HEK293 (cell line): Measurements from ENCODE around the gene FGFRL1.

Experiments used
- CTCF ChIA-PET: fragments of 350-600 bp; formaldehyde crosslinking; extraction: SDS; loops from one replicate; lab custom pipeline; 2021; ENCODE audit warnings: antibody characterized with exemption; lab: Yijun Ruan, JAX
- POLR2A ChIA-PET: fragments of 300-600 bp; formaldehyde crosslinking; extraction: SDS; loops from one replicate; lab custom pipeline; 2020; ENCODE audit warnings: antibody characterized with exemption, inconsistent platforms; lab: Yijun Ruan, JAX
- H3K27ac ChIP-seq: fragments of 200-500 bp; sonication (Bioruptor generic); 2 replicates; pipeline ENCODE4 v1.5.1; 2014; ENCODE audit warnings: low read depth, low read length, control low read depth, inconsistent platforms; ENCODE audit errors: extremely low read depth
- H3K36me3 ChIP-seq, 2 experiments: fragments of 200-500 bp in 1 of 2; sonication (Bioruptor generic) in 1 of 2; 1 replicate in 1 of 2; 2 replicates in 1 of 2; pipeline ENCODE4 v1.5.1; 2014 to 2017; ENCODE audit warnings: inconsistent platforms in 2 of 2, low read length in 2 of 2; ENCODE audit not compliant: control insufficient read depth in 2 of 2, insufficient read depth in 1 of 2
- H3K4me1 ChIP-seq: fragments of 200-500 bp; sonication (Bioruptor generic); 2 replicates; pipeline ENCODE4 v1.5.1; 2014; ENCODE audit warnings: mild to moderate bottlenecking, low read length, inconsistent platforms; ENCODE audit not compliant: control insufficient read depth, insufficient read depth
- H3K4me3 ChIP-seq: 2 replicates; pipeline ENCODE4 v1.5.1; 2011; ENCODE audit warnings: low read depth, mild to moderate bottlenecking, control low read depth, low read length, moderate library complexity
- H3K9me3 ChIP-seq: fragments of 200-500 bp; sonication (Bioruptor generic); 2 replicates; pipeline ENCODE4 v1.5.1; 2014; ENCODE audit warnings: low read depth, low read length, inconsistent platforms; ENCODE audit not compliant: control insufficient read depth, insufficient read depth
- EGR2 ChIP-seq: fragments of 450-650 bp; formaldehyde crosslinking; IDR thresholded peaks from 2 replicates; pipeline ENCODE4 v1.5.1; 2016; ENCODE audit warnings: low read depth, missing biosample characterization, missing genetic modification characterization
- KLF8 ChIP-seq: fragments of 450-650 bp; formaldehyde crosslinking; IDR thresholded peaks from 2 replicates; pipeline ENCODE4 v1.5.1; 2016; ENCODE audit warnings: missing biosample characterization, missing genetic modification characterization
- KLF9 ChIP-seq: fragments of 450-650 bp; formaldehyde crosslinking; IDR thresholded peaks from 2 replicates; pipeline ENCODE4 v1.5.1; 2016; ENCODE audit warnings: missing biosample characterization, missing genetic modification characterization, low read depth
- SCRT1 ChIP-seq: fragments of 450-650 bp; formaldehyde crosslinking; IDR thresholded peaks from 2 replicates; pipeline ENCODE4 v1.5.1; 2016; ENCODE audit warnings: missing biosample characterization, missing genetic modification characterization, borderline replicate concordance
- ZBTB17 ChIP-seq: fragments of 450-650 bp; formaldehyde crosslinking; IDR thresholded peaks from 2 replicates; pipeline ENCODE4 v1.5.1; 2016; ENCODE audit warnings: missing biosample characterization, missing genetic modification characterization
- ZFP69B ChIP-seq: fragments of 450-650 bp; formaldehyde crosslinking; IDR thresholded peaks from 2 replicates; pipeline ENCODE4 v1.5.1; 2016; ENCODE audit warnings: missing biosample characterization, missing genetic modification characterization
- ZIC2 ChIP-seq: fragments of 450-650 bp; formaldehyde crosslinking; IDR thresholded peaks from 2 replicates; pipeline ENCODE4 v1.5.1; 2016; ENCODE audit warnings: missing biosample characterization, missing genetic modification characterization
- ZNF175 ChIP-seq: fragments of 450-650 bp; formaldehyde crosslinking; IDR thresholded peaks from 2 replicates; pipeline ENCODE4 v1.5.1; 2016; ENCODE audit warnings: missing biosample characterization, missing genetic modification characterization
- ZNF18 ChIP-seq: fragments of 450-650 bp; formaldehyde crosslinking; IDR thresholded peaks from 2 replicates; pipeline ENCODE4 v1.5.1; 2016; ENCODE audit warnings: missing biosample characterization, missing genetic modification characterization
- ZNF211 ChIP-seq: fragments of 450-650 bp; formaldehyde crosslinking; IDR thresholded peaks from 2 replicates; pipeline ENCODE4 v1.5.1; 2016; ENCODE audit warnings: low read depth, missing biosample characterization, missing genetic modification characterization
- ZNF223 ChIP-seq: fragments of 450-650 bp; formaldehyde crosslinking; IDR thresholded peaks from 2 replicates; pipeline ENCODE4 v1.5.1; 2016; ENCODE audit warnings: missing biosample characterization, missing genetic modification characterization
- ZNF23 ChIP-seq: fragments of 450-650 bp; formaldehyde crosslinking; IDR thresholded peaks from 2 replicates; pipeline ENCODE4 v1.5.1; 2016; ENCODE audit warnings: missing biosample characterization, missing genetic modification characterization, borderline replicate concordance
- ZNF239 ChIP-seq: fragments of 450-650 bp; formaldehyde crosslinking; IDR thresholded peaks from 2 replicates; pipeline ENCODE4 v1.5.1; 2016; ENCODE audit warnings: missing biosample characterization, missing genetic modification characterization
- ZNF302 ChIP-seq: fragments of 450-650 bp; formaldehyde crosslinking; IDR thresholded peaks from 2 replicates; pipeline ENCODE4 v1.5.1; 2016; ENCODE audit warnings: missing biosample characterization, missing genetic modification characterization, low read depth
- ZNF324 ChIP-seq: fragments of 450-650 bp; formaldehyde crosslinking; IDR thresholded peaks from 2 replicates; pipeline ENCODE4 v1.5.1; 2016; ENCODE audit warnings: missing biosample characterization, missing genetic modification characterization
- ZNF426 ChIP-seq: fragments of 450-650 bp; formaldehyde crosslinking; IDR thresholded peaks from 2 replicates; pipeline ENCODE4 v1.5.1; 2017; ENCODE audit warnings: missing biosample characterization, missing genetic modification characterization, mild to moderate bottlenecking, inconsistent platforms, moderate library complexity
- ZNF521 ChIP-seq: fragments of 450-650 bp; formaldehyde crosslinking; IDR thresholded peaks from 2 replicates; pipeline ENCODE4 v1.5.1; 2017; ENCODE audit warnings: missing biosample characterization, mild to moderate bottlenecking, missing genetic modification characterization
- ZNF549 ChIP-seq: fragments of 450-650 bp; IDR thresholded peaks from 2 replicates; pipeline ENCODE4 v1.5.1; 2018; ENCODE audit warnings: missing biosample characterization, missing genetic modification characterization, mild to moderate bottlenecking, inconsistent platforms, moderate library complexity
- ZNF654 ChIP-seq: fragments of 450-650 bp; formaldehyde crosslinking; IDR thresholded peaks from 2 replicates; pipeline ENCODE4 v1.5.1; 2016; ENCODE audit warnings: low read depth, missing biosample characterization, missing genetic modification characterization
- ZXDB ChIP-seq: fragments of 450-650 bp; formaldehyde crosslinking; IDR thresholded peaks from 2 replicates; pipeline ENCODE4 v1.5.1; 2016; ENCODE audit warnings: missing biosample characterization, missing genetic modification characterization
- TF ChIP-seq, protein P1 (sequence below): fragments of 450-650 bp; formaldehyde crosslinking; IDR thresholded peaks from 2 replicates; pipeline ENCODE4 v1.5.1; 2017; ENCODE audit warnings: missing biosample characterization, missing genetic modification characterization
- TF ChIP-seq, protein P2 (sequence below): fragments of 450-650 bp; formaldehyde crosslinking; IDR thresholded peaks from 2 replicates; pipeline ENCODE4 v1.5.1; 2016; ENCODE audit warnings: missing biosample characterization, missing genetic modification characterization, low read depth
- TF ChIP-seq, protein P3 (sequence below): fragments of 450-650 bp; formaldehyde crosslinking; IDR thresholded peaks from 2 replicates; pipeline ENCODE4 v1.5.1; 2017; ENCODE audit warnings: missing biosample characterization, missing genetic modification characterization
- TF ChIP-seq, protein P4 (sequence below): fragments of 450-650 bp; formaldehyde crosslinking; IDR thresholded peaks from 2 replicates; pipeline ENCODE4 v1.5.1; 2016; ENCODE audit warnings: missing biosample characterization, missing genetic modification characterization

The FGFRL1 gene

DNA sequence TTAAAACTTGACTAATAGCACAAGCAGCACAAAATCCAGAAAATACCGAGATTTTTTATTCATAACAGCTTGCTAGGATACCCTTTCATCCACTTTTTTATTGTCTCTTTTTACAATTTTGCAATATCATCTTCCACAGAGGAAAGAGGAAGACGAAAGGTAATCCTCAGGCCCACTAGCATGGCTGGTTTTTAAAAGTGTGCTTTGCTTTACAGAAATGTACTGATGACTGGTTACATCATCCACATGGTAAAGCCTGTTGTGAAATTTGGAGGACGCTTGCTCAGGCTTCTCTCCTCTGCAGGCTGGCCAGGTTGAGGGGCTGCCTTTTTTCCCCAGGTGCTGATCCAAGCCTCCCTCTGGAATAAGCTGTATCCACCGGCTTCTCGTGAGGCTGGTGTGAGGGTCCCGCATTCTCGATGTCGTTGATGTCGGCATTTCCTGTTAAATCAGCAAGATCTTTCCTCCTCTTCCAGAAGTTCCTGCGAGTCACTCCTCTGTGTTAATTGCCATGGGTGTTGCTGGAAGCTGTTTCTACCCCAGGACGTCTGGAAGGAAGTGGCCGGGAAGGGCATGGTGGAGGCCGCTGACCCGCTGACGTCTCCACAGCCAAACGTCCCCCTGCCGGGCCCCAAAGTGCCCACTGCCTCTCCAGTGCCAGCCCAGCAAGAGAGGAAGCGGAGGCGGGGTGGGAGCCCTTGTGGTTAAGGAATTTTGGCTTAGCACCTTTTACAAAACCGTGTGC lies 32.3 kb upstream of the FGFRL1 start:
- ChIA-PET POLR2A (no interaction called here), CTCF (interaction anchor here (0.6 kb wide), 1 partner anchor 370 kb away, joined by 3 read pairs; no protein-coding TSS in a partner anchor)
- no peaks in the 10 kb centered on the region for H3K4me1 ChIP-seq
- no peak overlapping the region for H3K4me3 ChIP-seq
- no peaks in the 10 kb centered on the region for H3K36me3 ChIP-seq
- H3K27ac ChIP-seq: no peak overlapping the region
- TF ChIP-seq ZNF23 (tag by site-specific recombination) (no peak), ZNF223 (tag by site-specific recombination) (no peak), ZNF18 (tag by site-specific recombination) (no peak), EGR2 (tag by site-specific recombination) (no peak), KLF9 (tag by site-specific recombination) (no peak), ZNF654 (no peak), ZNF324 (tag by site-specific recombination) (no peak), ZNF239 (tag by site-specific recombination) (no peak), ZIC2 (peak; percentile 38), ZFP69B (no peak), ZBTB17 (tag by site-specific recombination) (peak; percentile 29; the same call in 1 of the 2 replicates), ZNF302 (tag by site-specific recombination) (no peak), KLF8 (no peak), ZNF549 (tag by site-specific recombination) (no peak), ZNF521 (no peak), ZNF175 (no peak), ZNF426 (tag by site-specific recombination) (no peak), SCRT1 (tag by site-specific recombination) (no peak), ZNF211 (tag by site-specific recombination) (no peak), ZXDB (no peak)
- TF ChIP-seq, protein P1, sequence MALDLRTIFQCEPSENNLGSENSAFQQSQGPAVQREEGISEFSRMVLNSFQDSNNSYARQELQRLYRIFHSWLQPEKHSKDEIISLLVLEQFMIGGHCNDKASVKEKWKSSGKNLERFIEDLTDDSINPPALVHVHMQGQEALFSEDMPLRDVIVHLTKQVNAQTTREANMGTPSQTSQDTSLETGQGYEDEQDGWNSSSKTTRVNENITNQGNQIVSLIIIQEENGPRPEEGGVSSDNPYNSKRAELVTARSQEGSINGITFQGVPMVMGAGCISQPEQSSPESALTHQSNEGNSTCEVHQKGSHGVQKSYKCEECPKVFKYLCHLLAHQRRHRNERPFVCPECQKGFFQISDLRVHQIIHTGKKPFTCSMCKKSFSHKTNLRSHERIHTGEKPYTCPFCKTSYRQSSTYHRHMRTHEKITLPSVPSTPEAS (tag by site-specific recombination): no peak
- TF ChIP-seq, protein P2, sequence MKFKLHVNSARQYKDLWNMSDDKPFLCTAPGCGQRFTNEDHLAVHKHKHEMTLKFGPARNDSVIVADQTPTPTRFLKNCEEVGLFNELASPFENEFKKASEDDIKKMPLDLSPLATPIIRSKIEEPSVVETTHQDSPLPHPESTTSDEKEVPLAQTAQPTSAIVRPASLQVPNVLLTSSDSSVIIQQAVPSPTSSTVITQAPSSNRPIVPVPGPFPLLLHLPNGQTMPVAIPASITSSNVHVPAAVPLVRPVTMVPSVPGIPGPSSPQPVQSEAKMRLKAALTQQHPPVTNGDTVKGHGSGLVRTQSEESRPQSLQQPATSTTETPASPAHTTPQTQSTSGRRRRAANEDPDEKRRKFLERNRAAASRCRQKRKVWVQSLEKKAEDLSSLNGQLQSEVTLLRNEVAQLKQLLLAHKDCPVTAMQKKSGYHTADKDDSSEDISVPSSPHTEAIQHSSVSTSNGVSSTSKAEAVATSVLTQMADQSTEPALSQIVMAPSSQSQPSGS (tag by site-specific recombination): peak; percentile 51; the same call in 1 of the 2 replicates
- TF ChIP-seq, protein P3, sequence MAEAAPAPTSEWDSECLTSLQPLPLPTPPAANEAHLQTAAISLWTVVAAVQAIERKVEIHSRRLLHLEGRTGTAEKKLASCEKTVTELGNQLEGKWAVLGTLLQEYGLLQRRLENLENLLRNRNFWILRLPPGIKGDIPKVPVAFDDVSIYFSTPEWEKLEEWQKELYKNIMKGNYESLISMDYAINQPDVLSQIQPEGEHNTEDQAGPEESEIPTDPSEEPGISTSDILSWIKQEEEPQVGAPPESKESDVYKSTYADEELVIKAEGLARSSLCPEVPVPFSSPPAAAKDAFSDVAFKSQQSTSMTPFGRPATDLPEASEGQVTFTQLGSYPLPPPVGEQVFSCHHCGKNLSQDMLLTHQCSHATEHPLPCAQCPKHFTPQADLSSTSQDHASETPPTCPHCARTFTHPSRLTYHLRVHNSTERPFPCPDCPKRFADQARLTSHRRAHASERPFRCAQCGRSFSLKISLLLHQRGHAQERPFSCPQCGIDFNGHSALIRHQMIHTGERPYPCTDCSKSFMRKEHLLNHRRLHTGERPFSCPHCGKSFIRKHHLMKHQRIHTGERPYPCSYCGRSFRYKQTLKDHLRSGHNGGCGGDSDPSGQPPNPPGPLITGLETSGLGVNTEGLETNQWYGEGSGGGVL: no peak
- TF ChIP-seq, protein P4, sequence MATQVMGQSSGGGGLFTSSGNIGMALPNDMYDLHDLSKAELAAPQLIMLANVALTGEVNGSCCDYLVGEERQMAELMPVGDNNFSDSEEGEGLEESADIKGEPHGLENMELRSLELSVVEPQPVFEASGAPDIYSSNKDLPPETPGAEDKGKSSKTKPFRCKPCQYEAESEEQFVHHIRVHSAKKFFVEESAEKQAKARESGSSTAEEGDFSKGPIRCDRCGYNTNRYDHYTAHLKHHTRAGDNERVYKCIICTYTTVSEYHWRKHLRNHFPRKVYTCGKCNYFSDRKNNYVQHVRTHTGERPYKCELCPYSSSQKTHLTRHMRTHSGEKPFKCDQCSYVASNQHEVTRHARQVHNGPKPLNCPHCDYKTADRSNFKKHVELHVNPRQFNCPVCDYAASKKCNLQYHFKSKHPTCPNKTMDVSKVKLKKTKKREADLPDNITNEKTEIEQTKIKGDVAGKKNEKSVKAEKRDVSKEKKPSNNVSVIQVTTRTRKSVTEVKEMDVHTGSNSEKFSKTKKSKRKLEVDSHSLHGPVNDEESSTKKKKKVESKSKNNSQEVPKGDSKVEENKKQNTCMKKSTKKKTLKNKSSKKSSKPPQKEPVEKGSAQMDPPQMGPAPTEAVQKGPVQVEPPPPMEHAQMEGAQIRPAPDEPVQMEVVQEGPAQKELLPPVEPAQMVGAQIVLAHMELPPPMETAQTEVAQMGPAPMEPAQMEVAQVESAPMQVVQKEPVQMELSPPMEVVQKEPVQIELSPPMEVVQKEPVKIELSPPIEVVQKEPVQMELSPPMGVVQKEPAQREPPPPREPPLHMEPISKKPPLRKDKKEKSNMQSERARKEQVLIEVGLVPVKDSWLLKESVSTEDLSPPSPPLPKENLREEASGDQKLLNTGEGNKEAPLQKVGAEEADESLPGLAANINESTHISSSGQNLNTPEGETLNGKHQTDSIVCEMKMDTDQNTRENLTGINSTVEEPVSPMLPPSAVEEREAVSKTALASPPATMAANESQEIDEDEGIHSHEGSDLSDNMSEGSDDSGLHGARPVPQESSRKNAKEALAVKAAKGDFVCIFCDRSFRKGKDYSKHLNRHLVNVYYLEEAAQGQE (tag by site-specific recombination): no peak
- no peaks in the 10 kb centered on the region for H3K9me3 ChIP-seq
